ENCODE results near the gene MGARP.

GRCh38 chr4:139247700-139248238 lies 32.3 kb downstream of the MGARP start:
- no peak for TF ChIP-seq POLR2A (IDR thresholded peaks at IDR 0.05; ENCODE audit: low read depth, low read length)
- TF ChIP-seq POLR2AphosphoS5 (IDR thresholded peaks at IDR 0.05; ENCODE audit: low read depth, low read length) = no peak
